ENCODE results near the gene ST3GAL6. TPM values are rescaled to one million over a fixed set of nuclear protein-coding genes. Genes with fewer than 3 reads are reported as not detected.

ST3GAL6 gene
- total and polyA plus RNA-seq, 2 of the 8 experiments (the other 6 are each of a cell fraction or from before 2014, with no cell fraction given): 3.3 to 6.1 TPM

GRCh38 chr3:98739266-98739665, 23.9 kb upstream of the ST3GAL6 start (continued):
- TF ChIP-seq POLR2AphosphoS5 (IDR thresholded peaks at IDR 0.05; ENCODE audit: low read depth, low read length) (no peak), TCF12 (IDR thresholded peaks at IDR 0.05; ENCODE audit: low read depth, low read length) (no peak)
- TF ChIP-seq, protein P1, sequence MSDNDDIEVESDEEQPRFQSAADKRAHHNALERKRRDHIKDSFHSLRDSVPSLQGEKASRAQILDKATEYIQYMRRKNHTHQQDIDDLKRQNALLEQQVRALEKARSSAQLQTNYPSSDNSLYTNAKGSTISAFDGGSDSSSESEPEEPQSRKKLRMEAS (IDR thresholded peaks at IDR 0.05): no peak
